ENCODE data around the gene NR2F1. TPM values are rescaled to one million over a fixed set of nuclear protein-coding genes. Genes with fewer than 3 reads are reported as not detected.

NR2F1 gene
- total RNA-seq, 1 donor from 2014 or later = 34.7 TPM

- DNase-seq = no peak
These were observed 21.9 kb downstream of the NR2F1 start for GRCh38 chr5:93604644-93605515.

GRCh38 chr5:93606382-93606752, 23.3 kb downstream of the NR2F1 start:
- DNase-seq = no peak

GRCh38 chr5:93607367-93608258, 24.6 kb downstream of the NR2F1 start:
- DNase-seq = peak; percentile 76

- DNase-seq = no peak
These were observed 25.8 kb downstream of the NR2F1 start for GRCh38 chr5:93608855-93609254.

- no peak for DNase-seq
These were observed 26.7 kb downstream of the NR2F1 start for GRCh38 chr5:93609762-93610161.

- DNase-seq = no peak
These were observed 27.7 kb downstream of the NR2F1 start for GRCh38 chr5:93610581-93611272.

- DNase-seq = no peak
These were observed 28.4 kb downstream of the NR2F1 start for GRCh38 chr5:93611273-93611975.

- peak; percentile 38 for DNase-seq
These were observed 29.2 kb downstream of the NR2F1 start for GRCh38 chr5:93611976-93612854.

- no peak for DNase-seq
These were observed 29.8 kb downstream of the NR2F1 start for GRCh38 chr5:93612855-93613243.

- no peak for DNase-seq
These were observed 33.6 kb downstream of the NR2F1 start for GRCh38 chr5:93616538-93617174.

GRCh38 chr5:93620487-93621326, 37.7 kb downstream of the NR2F1 start:
- DNase-seq = peak; percentile 76

GRCh38 chr5:93621327-93621798, 38.3 kb downstream of the NR2F1 start:
- peak; percentile 69 for DNase-seq

- peak; percentile 53 for DNase-seq
These were observed 39.3 kb downstream of the NR2F1 start for GRCh38 chr5:93622240-93622885.

GRCh38 chr5:93623153-93623552, 40.1 kb downstream of the NR2F1 start:
- no peak for DNase-seq

- DNase-seq = no peak
These were observed 43.8 kb downstream of the NR2F1 start for GRCh38 chr5:93626801-93627200.

GRCh38 chr5:93632327-93632726, 49.3 kb downstream of the NR2F1 start:
- no peak for DNase-seq

GRCh38 chr5:93635991-93636390, 53.0 kb downstream of the NR2F1 start:
- no peak for DNase-seq

- DNase-seq = no peak
These were observed 53.8 kb downstream of the NR2F1 start for GRCh38 chr5:93636837-93637236.

- DNase-seq = no peak
These were observed 54.7 kb downstream of the NR2F1 start for GRCh38 chr5:93637697-93638096.
